Naive thymus-derived CD4-positive, alpha-beta T cell (primary cell): ENCODE data around the gene LLGL2. TPM values are rescaled to one million over a fixed set of nuclear protein-coding genes. Genes with fewer than 3 reads are reported as not detected.

Source experiments
- ATAC-seq: fragments of 150-1000 bp; cut with Tn5 transposase; 2 replicates; pipeline ENCODE4 v1.10.0; 2021; ENCODE audit warnings: mild to moderate bottlenecking, moderate library complexity
- CTCF ChIA-PET: fragments of 350-600 bp; sonication (Branson Sonifier 250); formaldehyde crosslinking; loops from one replicate; lab custom pipeline; 2021; ENCODE audit warnings: antibody characterized with exemption; lab: Charles Lee
- POLR2A ChIA-PET: fragments of 350-600 bp; sonication (Branson Sonifier 250); formaldehyde crosslinking; loops from one replicate; lab custom pipeline; 2021; ENCODE audit warnings: antibody characterized with exemption, inconsistent platforms; lab: Charles Lee
- DNase-seq, 9 donors: peaks; one replicate each; pipeline versions ENCODE4 v3.0.0 to v3.0.0-alpha.2; 2020 to 2022; ENCODE audit warnings: mixed read lengths in 1 of 9
- H3K27ac ChIP-seq: one replicate; pipeline ENCODE4 v1.7.0; 2013; ENCODE audit warnings: mild to moderate bottlenecking, low read depth, low read length, moderate library complexity
- H3K27me3 ChIP-seq, 2 donors: one replicate each; pipeline ENCODE4 v1.7.0; 2013; ENCODE audit warnings: low read length in 2 of 2, mild to moderate bottlenecking in 2 of 2, moderate library complexity in 2 of 2; ENCODE audit not compliant: control insufficient read depth in 2 of 2, insufficient read depth in 2 of 2
- H3K36me3 ChIP-seq, 3 experiments: 1 replicate in 2 of 3; 2 replicates in 1 of 3; pipeline ENCODE4 v1.7.0; 2013; ENCODE audit warnings: low read length in 3 of 3, mild to moderate bottlenecking in 3 of 3, moderate library complexity in 1 of 3; ENCODE audit not compliant: insufficient read depth in 3 of 3, control insufficient read depth in 2 of 3
- H3K4me1 ChIP-seq, 2 donors: one replicate each; pipeline ENCODE4 v1.7.0; 2013; ENCODE audit warnings: low read length in 2 of 2, mild to moderate bottlenecking in 2 of 2, moderate library complexity in 1 of 2; ENCODE audit not compliant: control insufficient read depth in 2 of 2, insufficient read depth in 2 of 2
- H3K4me3 ChIP-seq: 2 replicates; pipeline ENCODE4 v1.7.0; 2013; ENCODE audit warnings: mild to moderate bottlenecking, low read length
- H3K9me3 ChIP-seq, 3 experiments: 1 replicate in 2 of 3; 2 replicates in 1 of 3; pipeline ENCODE4 v1.7.0; 2013; ENCODE audit warnings: low read length in 3 of 3; ENCODE audit not compliant: control insufficient read depth in 2 of 3
- H3K27ac Mint-ChIP-seq, 9 donors: one replicate each; pipeline ENCODE4 v1.8.0; 2020 to 2022; ENCODE audit warnings: mixed read lengths in 9 of 9, mild to moderate bottlenecking in 8 of 9, moderate library complexity in 5 of 9, inconsistent platforms in 2 of 9
- H3K27me3 Mint-ChIP-seq, 5 donors: one replicate each; pipeline ENCODE4 v1.8.0; 2021 to 2022; ENCODE audit warnings: mixed read lengths in 5 of 5, mild to moderate bottlenecking in 1 of 5
- H3K36me3 Mint-ChIP-seq, 5 donors: one replicate each; pipeline ENCODE4 v1.8.0; 2020 to 2022; ENCODE audit warnings: mixed read lengths in 5 of 5, mild to moderate bottlenecking in 3 of 5, inconsistent platforms in 1 of 5
- H3K4me1 Mint-ChIP-seq, 7 donors: one replicate each; pipeline ENCODE4 v1.8.0; 2020 to 2022; ENCODE audit warnings: mixed read lengths in 7 of 7, mild to moderate bottlenecking in 3 of 7, inconsistent platforms in 1 of 7
- H3K4me3 Mint-ChIP-seq, 10 donors: one replicate each; pipeline ENCODE4 v1.8.0; 2020 to 2022; ENCODE audit warnings: mild to moderate bottlenecking in 10 of 10, mixed read lengths in 10 of 10, moderate library complexity in 6 of 10, inconsistent platforms in 2 of 10
- H3K9me3 Mint-ChIP-seq, 11 donors: one replicate each; pipeline ENCODE4 v1.8.0; 2020 to 2022; ENCODE audit warnings: mixed read lengths in 11 of 11, mild to moderate bottlenecking in 4 of 11, inconsistent platforms in 1 of 11, moderate library complexity in 1 of 11
- intact Hi-C, 2 donors: fragments of 100-400 bp; cut with micrococcal nuclease; formaldehyde crosslinking; loops; one replicate each; pipeline ENCODE4 v1.15.1; 2023
- polyA plus RNA-seq, 2 donors: library from polyadenylated mRNA; unstranded; fragments of 300-500 nt; fragmentation: Illumina TruSeq; gene quantifications; one replicate each; pipeline ENCODE4 v1.2.3, GENCODE V29; 2021
- total RNA-seq, 6 experiments: library from RNA in 5 of 6; stranded (reverse) in 5 of 6; gene quantifications; 1 replicate in 5 of 6; 2 replicates in 1 of 6; pipeline ENCODE4 v1.2.3 and lab custom pipeline; 2021 to 2026

LLGL2 gene
- total and polyA plus RNA-seq, 7 experiments from 2014 or later = 9.2 to 55.7 (median 26.5) TPM

GRCh38 chr17:75596320-75597087, 71.0 kb downstream of the LLGL2 start:
- intact Hi-C loops = no loop called here
- H3K9me3 ChIP-seq = no peaks in the 10 kb centered on the region
- H3K27me3 ChIP-seq = no peaks in the 10 kb centered on the region
- H3K4me1 ChIP-seq = no peaks in the 10 kb centered on the region
- Mint-ChIP-seq H3K9me3 (no peaks in the 10 kb centered on the region), H3K36me3 (no peaks in the 10 kb centered on the region), H3K4me1 (peaks cover 0 to under 1% (median 0%) of the 10 kb centered on the region in 7 donors), H3K4me3 (no peak overlapping the region), H3K27me3 (no peaks in the 10 kb centered on the region), H3K27ac (no peak overlapping the region)
- DNase-seq (no peak), ATAC-seq (no peak)
- H3K4me3 ChIP-seq = no peak overlapping the region
- CTCF ChIA-PET = interaction anchor here (0.6 kb wide), 1 partner anchor 45 kb away, joined by 4 read pairs; no protein-coding TSS in a partner anchor
- POLR2A ChIA-PET = no interaction called here
- peaks cover 0 to 2% (median 0%) of the 10 kb centered on the region in 3 experiments for H3K36me3 ChIP-seq
- no peak overlapping the region for H3K27ac ChIP-seq

GRCh38 chr17:75601057-75601987, 75.8 kb downstream of the LLGL2 start:
- Mint-ChIP-seq H3K4me3 (no peak overlapping the region), H3K4me1 (peaks cover 0 to 6% (median 0%) of the 10 kb centered on the region in 7 donors), H3K36me3 (no peaks in the 10 kb centered on the region), H3K27me3 (no peaks in the 10 kb centered on the region), H3K27ac (no peak overlapping the region), H3K9me3 (no peaks in the 10 kb centered on the region)
- Histone ChIP-seq H3K4me3 (no peak overlapping the region), H3K4me1 (no peaks in the 10 kb centered on the region), H3K9me3 (no peaks in the 10 kb centered on the region), H3K27me3 (no peaks in the 10 kb centered on the region), H3K36me3 (no peaks in the 10 kb centered on the region), H3K27ac (no peak overlapping the region)
- intact Hi-C loops = no loop called here
- ATAC-seq (peak; percentile 89), DNase-seq (peak; percentile 25 to 68 (median 45))
- POLR2A ChIA-PET = interaction anchor here (0.6 to 0.7 kb wide), 2 partner anchors 20 to 123 kb away, joined by 3 to 5 read pairs; no protein-coding TSS in a partner anchor
- CTCF ChIA-PET = interaction anchor here (0.6 to 1.6 kb wide), 8 partner anchors 9 to 174 kb away, joined by 3 to 7 read pairs (median 3); partner anchors contain the start of gene SMIM5

- H3K9me3 Mint-ChIP-seq = no peaks in the 10 kb centered on the region
- ATAC-seq (no peak), DNase-seq (no peak)
- H3K27ac Mint-ChIP-seq = no peak overlapping the region
- H3K27me3 Mint-ChIP-seq = no peaks in the 10 kb centered on the region
- intact Hi-C loops = no loop called here
- ChIA-PET POLR2A (no interaction called here), CTCF (no interaction called here)
- peaks cover 0 to 6% (median 0%) of the 10 kb centered on the region in 7 donors for H3K4me1 Mint-ChIP-seq
- H3K4me3 ChIP-seq = no peak overlapping the region
- no peak overlapping the region for H3K27ac ChIP-seq
- no peaks in the 10 kb centered on the region for H3K4me1 ChIP-seq
- H3K27me3 ChIP-seq = no peaks in the 10 kb centered on the region
- peaks cover 0 to 5% (median 0%) of the 10 kb centered on the region in 5 donors for H3K36me3 Mint-ChIP-seq
- H3K36me3 ChIP-seq = no peaks in the 10 kb centered on the region
- no peaks in the 10 kb centered on the region for H3K9me3 ChIP-seq
- H3K4me3 Mint-ChIP-seq = no peak overlapping the region
Measured at GRCh38 chr17:75602644-75603043, 77.1 kb downstream of the LLGL2 start.

- intact Hi-C loops = no loop called here
- POLR2A ChIA-PET = no interaction called here
- Mint-ChIP-seq H3K36me3 (peaks cover 0 to 5% (median 0%) of the 10 kb centered on the region in 5 donors), H3K27ac (peak overlapping the region in 1 of 9 donors; percentile 53), H3K9me3 (no peaks in the 10 kb centered on the region), H3K4me3 (no peak overlapping the region), H3K4me1 (peaks cover 0 to 6% (median 0%) of the 10 kb centered on the region in 7 donors), H3K27me3 (no peaks in the 10 kb centered on the region)
- ATAC-seq (no peak), DNase-seq (no peak)
- CTCF ChIA-PET = no interaction called here
- H3K27ac ChIP-seq = no peak overlapping the region
- H3K36me3 ChIP-seq = no peaks in the 10 kb centered on the region
- no peaks in the 10 kb centered on the region for H3K27me3 ChIP-seq
- no peak overlapping the region for H3K4me3 ChIP-seq
- no peaks in the 10 kb centered on the region for H3K4me1 ChIP-seq
- no peaks in the 10 kb centered on the region for H3K9me3 ChIP-seq
Measured at GRCh38 chr17:75603123-75603522, 77.6 kb downstream of the LLGL2 start.

GRCh38 chr17:75604034-75604695, 78.7 kb downstream of the LLGL2 start:
- no peak overlapping the region for H3K27ac Mint-ChIP-seq

GRCh38 chr17:75605790-75606189, 80.3 kb downstream of the LLGL2 start:
- Mint-ChIP-seq H3K27ac (no peak overlapping the region), H3K27me3 (no peaks in the 10 kb centered on the region), H3K36me3 (peaks cover 0 to 5% (median 0%) of the 10 kb centered on the region in 5 donors), H3K4me1 (peaks cover 0 to 6% (median 0%) of the 10 kb centered on the region in 7 donors), H3K4me3 (no peak overlapping the region), H3K9me3 (no peaks in the 10 kb centered on the region)
- no peaks in the 10 kb centered on the region for H3K27me3 ChIP-seq
- H3K4me1 ChIP-seq = no peaks in the 10 kb centered on the region
- peaks cover 0 to 5% (median 0%) of the 10 kb centered on the region in 3 experiments for H3K36me3 ChIP-seq
- no peak overlapping the region for H3K4me3 ChIP-seq
- DNase-seq = no peak
- intact Hi-C loops = no loop called here
- CTCF ChIA-PET = no interaction called here
- no peaks in the 10 kb centered on the region for H3K9me3 ChIP-seq
- ATAC-seq = no peak
- POLR2A ChIA-PET = no interaction called here
- H3K27ac ChIP-seq = no peak overlapping the region

More at GRCh38 chr17:75604034-75604695, 78.7 kb downstream of the LLGL2 start:
- Mint-ChIP-seq H3K9me3 (no peaks in the 10 kb centered on the region), H3K36me3 (peaks cover 0 to 5% (median 0%) of the 10 kb centered on the region in 5 donors), H3K27me3 (no peaks in the 10 kb centered on the region), H3K4me1 (peaks cover 0 to 6% (median 0%) of the 10 kb centered on the region in 7 donors), H3K4me3 (no peak overlapping the region)
- CTCF ChIA-PET = no interaction called here
- H3K4me1 ChIP-seq = no peaks in the 10 kb centered on the region
- ATAC-seq = no peak
- intact Hi-C loops = no loop called here
- no peaks in the 10 kb centered on the region for H3K36me3 ChIP-seq
- H3K27ac ChIP-seq = no peak overlapping the region
- H3K9me3 ChIP-seq = no peaks in the 10 kb centered on the region
- H3K27me3 ChIP-seq = no peaks in the 10 kb centered on the region
- no peak overlapping the region for H3K4me3 ChIP-seq
- POLR2A ChIA-PET = no interaction called here
- no peak for DNase-seq
